ENCODE measurements around the gene LGI2.
"Not testable (repeated sequence)": the region's sequence is repeated elsewhere in the genome, so short reads cannot be mapped to it uniquely, and the experiment has no call there.

Gene LGI2, protein sequence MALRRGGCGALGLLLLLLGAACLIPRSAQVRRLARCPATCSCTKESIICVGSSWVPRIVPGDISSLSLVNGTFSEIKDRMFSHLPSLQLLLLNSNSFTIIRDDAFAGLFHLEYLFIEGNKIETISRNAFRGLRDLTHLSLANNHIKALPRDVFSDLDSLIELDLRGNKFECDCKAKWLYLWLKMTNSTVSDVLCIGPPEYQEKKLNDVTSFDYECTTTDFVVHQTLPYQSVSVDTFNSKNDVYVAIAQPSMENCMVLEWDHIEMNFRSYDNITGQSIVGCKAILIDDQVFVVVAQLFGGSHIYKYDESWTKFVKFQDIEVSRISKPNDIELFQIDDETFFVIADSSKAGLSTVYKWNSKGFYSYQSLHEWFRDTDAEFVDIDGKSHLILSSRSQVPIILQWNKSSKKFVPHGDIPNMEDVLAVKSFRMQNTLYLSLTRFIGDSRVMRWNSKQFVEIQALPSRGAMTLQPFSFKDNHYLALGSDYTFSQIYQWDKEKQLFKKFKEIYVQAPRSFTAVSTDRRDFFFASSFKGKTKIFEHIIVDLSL

DNA sequence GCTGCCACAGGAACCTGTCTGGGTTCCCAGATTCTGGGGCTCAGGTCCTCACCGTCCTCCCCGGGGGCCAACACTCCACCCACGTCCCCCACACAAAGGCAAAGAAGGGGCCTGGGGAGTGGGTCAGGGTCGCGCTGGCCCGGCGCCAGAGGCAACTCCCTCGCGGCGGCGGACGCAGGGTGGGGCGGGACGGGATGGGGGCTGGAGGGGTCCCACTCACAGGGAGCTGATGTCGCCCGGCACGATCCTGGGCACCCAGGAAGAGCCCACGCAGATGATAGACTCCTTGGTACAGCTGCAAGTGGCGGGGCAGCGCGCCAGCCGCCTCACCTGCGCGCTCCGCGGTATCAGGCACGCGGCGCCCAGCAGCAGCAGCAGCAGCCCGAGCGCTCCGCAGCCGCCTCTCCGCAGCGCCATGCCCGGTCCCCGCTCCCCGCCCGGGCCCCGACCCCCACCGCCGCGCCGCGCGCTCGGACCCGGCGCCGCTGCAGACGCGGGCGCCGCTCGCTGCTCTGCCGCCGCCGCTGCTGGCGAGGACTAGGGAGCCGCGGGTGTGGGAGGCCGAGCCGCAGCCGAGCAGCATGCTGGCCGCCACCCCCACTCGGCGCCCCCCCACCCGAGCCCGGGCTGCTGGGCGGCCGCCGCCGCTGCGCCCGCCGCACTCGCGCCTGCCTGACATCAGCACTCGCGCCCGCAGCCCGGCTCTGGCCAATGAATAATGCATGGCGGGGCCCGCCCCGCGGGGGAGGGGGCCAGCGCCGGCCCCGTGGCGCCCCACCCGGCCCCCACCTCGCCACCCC, at the start of gene LGI2:
Gene LGI2, minus strand, starts transcription at position 670 of the 800 bp plus-strand sequence. Its CDS starts 253 bp downstream, at position 417.
- DNase-seq (ENCODE audit: low read depth, low spot score), result no peak

DNA sequence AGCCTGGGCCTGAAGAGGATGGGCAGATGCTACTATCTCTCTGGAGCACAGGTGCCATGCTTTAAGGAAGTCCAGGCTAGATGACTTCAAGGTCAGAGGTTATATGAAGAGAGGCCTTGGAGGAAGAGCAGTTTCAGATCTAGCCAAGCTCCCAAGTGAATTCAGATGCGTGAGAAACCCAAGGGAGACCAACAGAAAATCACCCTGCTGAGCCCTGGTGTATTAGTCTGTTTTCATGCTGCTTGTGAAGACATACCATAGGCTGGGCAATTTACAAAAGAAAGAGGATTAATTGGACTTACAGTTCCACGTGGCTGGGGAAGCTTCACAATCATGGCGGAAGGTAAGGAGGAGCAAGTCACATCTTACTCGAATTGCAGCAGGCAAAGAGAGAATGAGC, 47.8 kb upstream of the LGI2 start:
- no peak for DNase-seq (ENCODE audit: low read depth, low spot score)

DNA sequence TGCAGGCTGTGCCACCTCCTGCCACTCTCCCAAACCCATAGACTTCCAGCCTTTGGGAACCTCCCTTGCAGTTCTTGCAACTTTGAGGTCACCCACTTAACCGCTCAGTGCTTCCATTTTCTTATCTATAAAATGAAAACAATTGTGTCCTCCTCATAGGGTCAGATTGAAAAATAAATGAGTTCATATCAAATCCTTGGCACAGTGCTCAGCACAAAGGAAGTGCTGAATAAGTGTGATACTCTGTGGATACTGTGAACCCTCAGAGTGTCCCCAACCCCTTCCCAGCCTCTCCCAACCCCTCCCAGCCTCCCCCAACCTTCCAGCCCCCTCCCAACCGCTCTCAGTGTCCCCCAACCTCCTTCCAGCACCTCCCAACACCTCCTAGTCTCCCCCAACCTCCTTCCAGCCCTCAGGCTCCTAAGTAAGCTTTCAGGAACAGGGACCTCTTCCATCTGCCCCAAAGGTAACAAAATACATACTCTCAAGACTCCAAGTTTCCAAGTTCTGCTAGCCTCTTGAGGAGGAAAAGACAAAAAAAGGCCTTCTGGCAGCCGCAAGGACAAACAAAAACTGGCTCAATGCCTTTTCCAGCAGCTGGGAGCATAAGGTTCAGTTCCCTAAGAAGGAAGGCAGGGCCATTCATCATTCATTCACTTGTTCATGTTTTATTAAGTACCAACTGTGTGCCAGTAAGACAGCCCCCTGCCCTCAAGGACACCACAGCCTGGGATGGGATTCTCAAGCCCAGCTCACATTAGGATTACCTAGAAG, 46.1 kb upstream of the LGI2 start:
- no peak for DNase-seq (ENCODE audit: low read depth, low spot score)

DNA sequence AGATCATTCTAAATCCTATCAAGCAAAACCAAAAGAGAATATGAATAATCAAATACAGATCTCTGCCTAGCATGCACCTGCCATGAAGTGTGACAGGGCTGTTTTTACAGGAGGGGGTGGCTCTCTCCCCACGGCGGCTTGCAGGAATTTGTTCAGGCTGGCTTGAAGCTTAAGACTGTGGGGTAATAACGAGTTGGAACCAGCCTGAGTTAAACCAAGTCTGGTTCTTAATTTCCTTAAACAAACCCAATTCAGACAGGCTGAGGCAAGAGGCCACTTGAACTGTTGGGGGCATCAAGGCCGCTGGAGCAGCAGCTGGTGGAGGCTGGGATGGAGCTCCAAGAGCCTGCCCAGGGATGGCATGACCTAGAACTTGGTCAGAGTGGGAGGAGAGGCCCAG, 45.1 kb upstream of the LGI2 start:
- DNase-seq (ENCODE audit: low read depth, low spot score), result no peak

DNA sequence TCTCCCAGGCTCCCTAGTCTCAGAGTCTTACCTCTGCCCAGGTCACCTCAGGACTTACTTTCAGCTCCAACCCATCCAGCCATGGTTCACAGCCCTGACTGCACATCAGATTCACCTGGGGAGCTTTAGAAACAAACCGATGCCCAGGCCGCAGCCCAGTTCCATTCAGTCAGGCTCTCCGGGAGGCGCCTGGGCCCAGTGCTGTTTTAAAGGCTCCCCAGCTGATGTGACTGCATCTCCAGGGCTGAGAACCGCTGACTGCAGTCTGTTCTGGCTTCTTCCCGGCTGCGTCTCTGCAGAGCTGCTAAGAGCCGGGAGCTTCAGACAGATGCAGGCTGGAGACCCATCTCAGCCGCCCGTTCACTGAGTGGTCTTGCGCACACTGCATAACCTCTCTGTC, 44.4 kb upstream of the LGI2 start:
- DNase-seq (ENCODE audit: low read depth, low spot score), result peak; percentile 41

DNA sequence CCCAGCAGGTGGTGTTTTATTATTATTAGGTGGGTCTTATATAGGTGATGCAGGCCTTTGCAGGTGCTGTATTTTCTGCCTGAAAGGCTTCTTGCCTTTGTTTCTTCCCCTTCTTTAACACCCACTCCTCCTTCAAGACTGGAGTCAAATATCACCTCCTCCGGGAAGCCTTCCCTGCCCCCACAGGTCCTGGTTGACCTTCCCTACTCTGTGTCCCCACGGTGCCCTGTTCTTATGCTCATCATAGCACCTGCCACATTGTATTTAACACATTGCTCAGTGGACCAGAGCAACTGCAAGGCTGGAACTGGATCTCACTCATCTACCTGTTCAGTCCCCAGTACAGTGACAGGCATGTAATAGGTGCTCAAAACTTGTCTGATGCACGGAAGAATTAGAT, 39.8 kb upstream of the LGI2 start:
- DNase-seq (ENCODE audit: low read depth, low spot score), result no peak

DNA sequence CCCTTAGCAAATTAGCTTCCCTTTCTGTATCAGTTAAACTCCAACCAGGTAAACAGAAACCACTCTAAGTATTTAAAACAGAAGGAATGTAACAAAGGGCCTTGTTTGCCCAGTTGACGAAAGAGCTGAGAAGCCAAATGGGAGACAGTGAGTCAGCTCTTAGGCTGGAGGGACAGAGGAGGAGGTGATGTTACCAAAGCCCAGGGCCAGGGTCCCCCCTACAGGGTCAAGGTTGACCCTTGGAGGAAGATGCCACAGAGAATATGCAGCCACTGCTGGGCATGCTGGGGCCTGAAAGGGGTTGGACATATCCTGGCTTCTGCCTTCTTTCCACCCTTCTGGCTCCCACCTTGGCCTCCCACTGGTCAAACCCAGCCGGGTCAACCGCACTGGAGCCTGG, 38.3 kb upstream of the LGI2 start:
- no peak for DNase-seq (ENCODE audit: low read depth, low spot score)

DNA sequence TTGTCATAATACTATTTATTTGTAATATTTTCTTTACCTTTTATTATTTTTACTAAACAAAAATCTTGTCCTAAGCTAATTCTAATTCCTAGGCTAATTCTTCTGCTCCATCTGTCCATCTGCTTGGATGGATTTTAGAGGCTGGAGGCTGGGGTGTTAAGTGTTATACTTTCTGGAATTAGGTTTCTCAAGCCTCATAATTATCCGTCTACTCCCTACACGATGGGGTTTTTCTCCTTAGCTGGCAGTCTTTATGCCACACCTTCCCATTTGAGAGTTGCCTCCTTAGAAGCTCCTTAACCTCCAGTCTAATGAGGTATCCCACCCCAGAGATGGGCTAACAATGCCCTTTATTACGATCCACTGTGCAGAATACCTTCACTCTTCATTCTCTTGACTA, 37.6 kb upstream of the LGI2 start:
- no peak for DNase-seq (ENCODE audit: low read depth, low spot score)

DNA sequence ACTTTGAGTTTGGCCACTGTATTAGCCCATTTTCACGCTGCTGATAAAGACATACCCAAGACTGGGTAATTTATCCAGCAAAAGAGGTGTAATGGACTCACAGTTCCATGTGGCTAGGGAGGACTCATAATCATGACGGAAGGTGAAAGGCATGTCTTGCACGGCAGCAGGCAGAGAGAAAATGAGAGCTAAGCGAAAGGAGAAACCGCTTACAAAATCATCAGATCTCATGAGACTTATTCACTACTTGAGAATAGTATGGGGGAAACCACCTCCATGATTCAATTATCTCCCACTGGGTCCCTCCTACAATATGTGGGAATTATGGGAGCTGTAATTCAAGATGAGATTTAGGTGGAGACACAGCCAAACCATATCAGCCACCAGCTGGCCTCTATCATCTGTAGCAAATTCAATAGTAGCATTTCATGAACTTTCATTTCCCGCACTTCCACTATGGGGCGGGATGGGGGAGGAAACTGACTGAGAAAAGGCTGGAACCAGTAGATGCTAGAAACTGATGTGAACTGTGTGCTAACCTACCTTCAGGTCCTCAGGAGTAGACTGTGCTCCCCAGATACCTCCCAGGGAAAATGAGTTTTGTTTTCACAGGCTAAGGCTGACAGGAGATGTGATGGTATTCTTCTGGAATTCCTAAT, 35.3 kb upstream of the LGI2 start:
- no peak for DNase-seq (ENCODE audit: low read depth, low spot score)

DNA sequence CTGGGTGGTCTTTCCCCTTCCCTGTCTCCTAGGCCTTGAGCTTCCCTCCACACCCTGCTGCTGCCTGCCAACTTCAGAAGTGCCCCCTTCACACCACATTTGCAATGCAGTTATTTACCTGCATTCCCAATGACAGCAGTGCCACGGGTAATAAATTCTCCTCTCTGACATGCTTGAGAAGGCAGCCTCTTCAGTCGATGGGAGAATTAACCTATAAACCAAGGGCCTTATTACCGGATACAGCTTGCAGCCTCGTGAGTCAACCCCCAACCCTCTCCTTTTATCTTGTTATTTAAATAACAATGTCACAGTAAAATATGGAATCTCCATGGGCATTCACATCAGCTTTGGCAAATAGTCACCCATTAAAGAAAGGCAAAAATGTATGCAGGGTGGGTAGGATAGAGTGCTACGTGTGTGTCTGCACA, 34.7 kb upstream of the LGI2 start:
- no peak for DNase-seq (ENCODE audit: low read depth, low spot score)

DNA sequence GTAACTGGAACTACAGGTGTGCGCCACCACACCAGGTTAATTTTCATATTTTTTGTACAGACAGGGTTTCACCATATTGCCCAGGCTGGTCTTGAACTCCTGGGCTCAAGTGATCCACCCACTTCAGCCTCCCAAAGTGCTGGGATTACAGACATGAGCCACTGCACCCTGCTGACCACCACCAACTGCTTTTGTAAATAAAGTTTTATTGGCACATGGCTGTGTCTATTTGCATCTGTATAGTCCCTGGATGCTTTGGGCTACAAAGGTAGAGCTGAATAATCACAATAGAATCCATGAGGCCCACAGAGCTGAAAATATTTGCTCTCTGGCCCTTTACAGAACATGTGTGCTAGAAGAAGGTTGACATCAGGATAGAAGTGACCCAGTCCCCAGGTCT, 33.7 kb upstream of the LGI2 start:
- DNase-seq (ENCODE audit: low read depth, low spot score), result not testable (repeated sequence)

DNA sequence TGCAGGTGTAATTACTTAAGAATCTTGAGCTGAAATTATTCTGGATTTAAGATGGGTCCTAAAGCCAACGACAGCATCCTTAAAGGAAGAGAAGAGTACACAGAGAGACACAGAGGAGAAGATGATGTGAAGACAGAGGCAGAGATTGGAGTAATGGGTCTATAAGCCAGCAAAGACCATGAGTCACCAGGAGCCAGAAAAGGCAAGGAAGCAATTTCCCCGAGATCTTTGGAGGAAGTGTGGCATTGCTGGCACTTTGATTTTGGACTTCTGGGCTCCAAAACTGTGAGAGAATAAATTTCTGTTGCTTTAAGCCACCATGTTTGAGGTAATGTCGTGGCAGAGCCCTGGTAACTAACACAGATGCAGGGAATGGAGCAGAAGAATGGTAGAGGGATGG, 32.4 kb upstream of the LGI2 start:
- DNase-seq (ENCODE audit: low read depth, low spot score), result no peak

DNA sequence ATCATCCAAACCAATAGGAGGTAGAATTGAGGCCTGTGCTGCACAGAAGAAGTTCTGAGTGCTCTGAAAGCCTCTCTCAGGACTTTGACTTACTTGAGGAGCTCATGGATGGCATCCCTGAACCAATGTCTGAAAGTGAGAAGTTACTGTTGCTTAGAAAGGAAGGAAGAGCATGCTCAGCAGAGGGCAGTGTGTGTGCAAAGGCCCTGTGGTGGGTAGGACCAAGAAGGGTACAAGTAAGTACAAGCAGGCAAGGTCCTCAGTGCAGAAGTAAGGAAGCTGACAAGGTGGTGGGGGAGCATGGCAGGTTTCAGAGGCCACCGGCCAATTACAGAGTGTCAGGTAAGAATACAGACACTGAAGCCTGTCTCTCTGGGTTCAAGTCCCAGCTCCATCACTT, 31.4 kb upstream of the LGI2 start:
- DNase-seq (ENCODE audit: low read depth, low spot score), result no peak

DNA sequence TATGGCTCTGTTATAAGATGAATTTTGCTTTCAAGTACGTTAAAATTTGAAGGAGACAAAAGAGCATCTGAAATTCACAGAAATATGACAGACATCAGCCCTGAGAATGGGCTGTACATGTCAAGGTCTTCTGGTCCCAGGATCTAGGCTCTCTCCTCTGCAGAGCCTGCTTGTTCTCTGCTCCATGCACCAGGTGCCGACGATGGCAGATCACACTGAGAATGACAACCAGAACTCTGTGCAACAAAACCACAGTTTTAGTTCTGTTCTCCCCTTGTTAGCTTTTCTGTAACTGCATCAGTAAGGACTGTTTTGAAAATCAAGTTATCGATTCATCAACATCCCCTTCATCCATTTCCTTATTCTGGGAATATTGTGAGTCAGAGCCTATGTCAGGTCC, 30.9 kb upstream of the LGI2 start:
- no peak for DNase-seq (ENCODE audit: low read depth, low spot score)

DNA sequence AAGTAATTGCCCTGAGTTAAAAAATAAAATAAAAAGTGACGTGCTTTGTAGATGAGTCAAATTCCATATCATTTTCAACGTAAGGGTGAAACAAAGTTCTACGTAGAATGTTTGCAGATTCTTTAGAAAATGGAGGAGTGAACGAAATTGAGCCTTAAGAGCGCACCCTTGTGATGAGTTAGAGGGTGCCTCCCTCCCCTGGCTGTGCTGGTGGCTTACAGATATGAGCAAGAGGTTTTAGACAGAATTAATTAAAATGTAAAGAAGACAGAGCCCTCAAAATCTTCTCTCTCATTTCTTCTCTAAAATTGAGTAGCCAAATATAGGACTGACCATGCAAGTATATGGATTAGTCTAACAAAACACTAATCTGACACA, 30.2 kb upstream of the LGI2 start:
- DNase-seq (ENCODE audit: low read depth, low spot score), result no peak

DNA sequence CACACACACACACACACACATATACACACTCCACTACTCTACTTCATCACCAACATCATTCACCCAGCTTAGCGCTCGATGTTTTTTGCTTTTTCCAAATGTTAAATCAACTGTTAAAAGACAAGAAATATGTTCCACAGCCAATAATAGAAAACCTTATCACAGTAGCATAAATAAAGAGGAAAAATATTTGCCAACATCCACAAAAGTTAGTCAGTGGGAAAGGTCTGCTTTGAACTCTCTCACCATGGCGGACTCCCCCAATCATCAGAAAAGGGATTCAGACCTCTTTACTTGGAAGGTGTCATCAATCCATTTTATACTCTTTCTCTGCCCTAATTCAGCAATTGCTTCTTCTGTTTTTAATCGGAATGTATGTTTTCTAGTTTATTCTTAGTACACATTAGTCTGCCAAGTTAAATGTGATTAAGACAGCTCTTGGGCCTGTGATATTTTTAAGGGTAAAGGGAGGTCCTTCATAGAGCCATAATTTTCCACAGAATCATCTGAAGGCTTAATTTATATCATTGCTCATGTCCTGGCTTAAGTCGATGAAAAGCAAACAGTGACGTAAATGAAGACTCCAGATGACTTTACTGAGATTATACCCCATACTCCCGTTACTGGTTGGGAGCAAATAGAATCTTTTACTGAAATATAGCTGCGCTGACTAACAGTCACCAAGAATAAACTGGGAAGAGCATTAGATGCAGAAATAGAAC, 29.7 kb upstream of the LGI2 start:
- no peak for DNase-seq (ENCODE audit: low read depth, low spot score)

DNA sequence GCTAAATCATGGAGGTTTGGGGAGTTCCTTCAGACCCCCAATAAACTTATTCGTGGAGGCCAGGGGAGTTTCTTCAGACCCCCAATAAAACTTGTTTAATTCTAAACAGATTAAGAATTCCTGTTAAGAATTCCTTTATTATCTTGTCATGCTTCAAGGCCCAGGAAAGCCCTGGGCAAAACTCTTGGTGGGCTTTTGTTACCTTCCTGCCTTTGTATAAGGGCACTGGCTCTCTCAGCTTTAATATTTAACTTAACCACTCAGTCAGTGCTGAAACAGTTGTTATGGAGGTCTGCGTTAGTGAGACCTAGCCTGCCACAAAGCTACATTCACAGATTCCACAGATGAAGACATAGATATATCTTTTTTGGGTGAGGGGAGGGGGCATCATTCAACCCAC, 29.0 kb upstream of the LGI2 start:
- DNase-seq (ENCODE audit: low read depth, low spot score), result no peak

DNA sequence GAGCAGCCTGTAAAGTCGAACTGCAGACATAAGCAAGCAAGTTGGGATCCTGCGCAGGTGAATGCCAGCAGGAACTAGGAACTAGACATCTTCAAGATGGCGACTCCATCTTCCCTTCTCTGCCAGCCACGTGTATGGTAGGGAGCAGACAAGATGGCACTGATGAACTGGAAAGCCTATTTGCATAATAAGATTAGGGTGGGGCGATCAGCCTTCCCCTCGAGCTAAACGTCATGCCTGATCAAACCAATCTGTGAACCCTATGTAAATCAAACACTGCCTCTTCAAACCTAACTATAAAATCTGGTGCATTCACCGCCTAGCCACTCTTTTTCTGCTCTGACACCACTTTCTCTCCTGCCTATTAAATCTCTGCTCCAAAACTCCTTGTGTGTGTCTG, 28.1 kb upstream of the LGI2 start:
- DNase-seq (ENCODE audit: low read depth, low spot score), result no peak

DNA sequence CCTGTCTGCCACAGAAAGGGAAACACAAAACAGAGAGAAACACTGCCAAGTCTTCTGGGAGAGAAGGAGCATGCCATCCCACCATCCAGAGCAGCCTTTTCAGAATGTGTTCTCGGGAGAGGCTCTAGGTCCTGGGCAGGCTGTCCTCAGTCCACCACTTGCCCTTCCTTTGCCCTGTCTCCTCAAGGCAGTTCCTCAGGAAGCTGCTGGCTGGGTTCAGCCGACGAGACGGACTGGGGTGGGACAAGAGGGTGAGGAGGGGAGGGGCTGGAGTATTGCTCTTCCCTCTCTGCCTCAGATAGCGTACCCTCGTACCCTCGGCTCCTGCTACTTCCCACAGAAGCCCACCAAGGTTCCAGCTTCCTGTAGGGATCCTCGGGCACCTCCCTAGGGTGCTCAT, 26.6 kb upstream of the LGI2 start:
- DNase-seq (ENCODE audit: low read depth, low spot score), result no peak

DNA sequence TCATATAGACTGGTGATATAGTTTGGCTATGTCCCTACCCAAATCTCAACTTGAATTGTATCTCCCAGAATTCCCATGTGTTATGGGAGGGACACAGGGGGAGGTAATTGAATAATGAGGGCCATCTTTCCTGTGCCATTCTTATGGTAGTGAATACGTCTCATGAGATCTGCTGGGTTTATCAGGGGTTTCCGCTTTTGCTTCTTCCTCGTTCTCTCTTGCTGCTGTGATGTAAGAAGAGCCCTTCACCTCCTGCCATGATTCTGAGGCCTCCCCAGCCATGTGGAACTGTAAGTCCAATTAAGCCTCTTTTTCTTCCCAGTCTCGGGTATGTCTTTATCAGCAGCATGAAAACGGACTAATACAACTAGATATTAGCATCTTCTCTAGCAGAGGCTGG, 21.3 kb upstream of the LGI2 start:
- not testable (repeated sequence) for DNase-seq (ENCODE audit: low read depth, low spot score)

DNA sequence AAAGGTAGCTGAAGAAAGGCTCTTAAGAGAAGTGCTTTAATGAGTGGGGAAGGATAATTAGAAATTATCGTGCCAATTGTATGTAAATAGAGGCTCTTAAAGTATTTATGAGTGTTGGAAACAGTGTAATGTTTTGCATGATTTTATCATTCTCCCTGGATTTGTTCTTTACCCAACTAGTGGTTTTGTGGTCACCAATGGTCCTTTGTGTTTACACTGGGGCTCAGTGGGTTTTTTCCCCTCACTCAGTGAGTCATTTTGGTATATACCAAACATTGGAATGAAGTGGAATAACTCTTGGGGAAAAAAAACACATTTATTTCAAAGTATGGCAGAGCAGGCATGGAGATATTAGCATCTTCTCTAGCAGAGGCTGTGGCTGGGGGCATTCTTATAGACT, 20.8 kb upstream of the LGI2 start:
- no peak for DNase-seq (ENCODE audit: low read depth, low spot score)
